NCI-H146 (cell line): ENCODE results near the gene CDKN2AIPNL.

ENCODE experiments used
- DNase-seq: peaks from one replicate; lab custom pipeline; 2025; lab: John Stamatoyannopoulos, UW

CDKN2AIPNL gene

GRCh38 chr5:134411546-134412266 lies at the start of gene CDKN2AIPNL:
Gene CDKN2AIPNL (minus strand): TSS chr5:134411881. CDS start chr5:134411854, 27 bp downstream.
- DNase-seq = peak; percentile 81

- DNase-seq = no peak
Observed at GRCh38 chr5:134460551-134460950, 48.9 kb upstream of the CDKN2AIPNL start.

GRCh38 chr5:134459491-134459890 lies 47.8 kb upstream of the CDKN2AIPNL start:
- DNase-seq = no peak

- DNase-seq = no peak
Observed at GRCh38 chr5:134459010-134459403, 47.3 kb upstream of the CDKN2AIPNL start.

GRCh38 chr5:134458234-134459009 lies 46.7 kb upstream of the CDKN2AIPNL start:
- no peak for DNase-seq

DNA sequence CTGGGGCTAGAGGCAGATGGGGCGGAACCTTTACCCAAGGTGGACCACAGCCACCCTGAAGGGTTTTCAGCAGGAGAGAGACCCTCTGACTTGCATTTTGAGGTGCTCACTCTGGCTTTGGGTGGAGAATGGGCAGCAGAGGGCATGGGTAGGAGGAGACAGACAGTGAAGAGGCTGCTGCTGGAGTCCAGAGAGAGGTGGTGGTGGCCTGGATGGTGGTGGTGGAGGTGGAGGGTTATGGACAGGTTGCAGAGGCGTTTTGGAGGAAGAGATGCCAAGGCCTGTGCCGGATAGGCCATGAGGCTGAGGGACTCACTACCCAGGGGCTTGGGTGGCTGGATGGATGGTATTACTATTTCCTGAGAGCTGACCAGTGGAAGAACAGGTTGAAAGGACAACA lies 46.1 kb upstream of the CDKN2AIPNL start:
- DNase-seq = no peak

- DNase-seq = no peak
Observed at GRCh38 chr5:134456825-134457224, 45.1 kb upstream of the CDKN2AIPNL start.

DNA sequence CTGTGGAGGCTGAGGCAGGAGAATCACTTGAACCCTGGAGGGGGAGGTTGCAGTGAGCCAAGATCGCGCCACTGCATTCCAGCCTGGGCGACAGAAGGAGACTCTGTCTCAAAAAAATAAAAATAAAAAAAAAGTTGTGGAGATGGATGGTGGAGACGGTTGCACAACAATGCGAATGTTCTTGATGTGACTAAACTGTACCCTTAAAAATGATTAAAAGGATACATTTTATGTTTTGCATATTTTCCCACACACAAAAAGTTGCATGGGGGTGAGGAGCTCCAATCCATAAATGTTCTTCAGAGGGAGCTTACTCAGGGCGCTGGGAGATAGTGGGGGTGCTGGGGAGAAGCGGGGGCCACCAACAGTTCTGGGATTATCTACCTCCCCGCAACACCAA lies 43.8 kb upstream of the CDKN2AIPNL start:
- DNase-seq = no peak

DNA sequence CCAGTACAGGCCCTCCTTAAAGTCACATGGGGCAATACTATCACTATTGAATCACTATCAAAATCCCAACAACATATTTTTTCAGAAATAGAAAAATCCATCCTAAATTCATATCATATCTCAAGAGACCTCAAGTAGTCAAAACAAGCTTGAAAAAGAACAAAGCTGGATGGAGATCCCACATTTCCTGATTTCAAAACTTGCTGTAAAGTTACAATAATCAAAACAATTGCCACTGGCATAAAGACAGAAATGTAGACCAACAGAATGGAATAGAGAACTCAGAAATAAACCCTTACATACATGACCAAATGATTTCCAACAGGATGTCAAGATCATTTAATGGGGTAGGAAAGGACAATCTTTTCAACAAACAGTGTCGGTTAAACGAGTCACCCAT lies 41.3 kb upstream of the CDKN2AIPNL start:
- no peak for DNase-seq

DNA sequence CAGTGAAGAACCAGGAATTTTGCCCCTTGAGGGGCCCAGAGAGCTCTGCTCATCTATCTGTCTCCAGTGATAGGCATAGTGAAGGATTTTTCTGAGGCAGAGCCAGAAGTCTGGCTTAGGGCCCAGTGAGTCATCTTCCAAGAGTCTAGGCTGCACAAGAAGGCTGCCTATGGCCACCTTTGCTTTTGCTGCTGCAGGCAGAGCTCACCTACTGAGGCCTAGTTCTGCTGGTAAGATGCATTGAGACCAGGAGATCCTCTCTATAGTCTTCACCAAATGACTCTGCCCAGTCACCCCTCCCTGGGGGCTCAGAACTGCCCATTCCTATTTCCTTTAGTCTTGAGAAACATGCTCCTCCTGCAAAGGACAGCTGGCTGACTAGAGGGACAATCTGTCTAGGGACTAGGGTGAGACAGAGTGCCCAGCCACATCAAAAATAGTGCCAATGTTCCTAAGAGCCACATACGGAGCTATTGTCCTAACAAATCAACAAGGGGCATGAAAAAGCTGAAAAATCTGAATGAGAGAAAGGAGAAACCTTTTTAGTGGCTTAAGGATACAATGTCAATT lies 40.3 kb upstream of the CDKN2AIPNL start:
- DNase-seq = no peak

DNA sequence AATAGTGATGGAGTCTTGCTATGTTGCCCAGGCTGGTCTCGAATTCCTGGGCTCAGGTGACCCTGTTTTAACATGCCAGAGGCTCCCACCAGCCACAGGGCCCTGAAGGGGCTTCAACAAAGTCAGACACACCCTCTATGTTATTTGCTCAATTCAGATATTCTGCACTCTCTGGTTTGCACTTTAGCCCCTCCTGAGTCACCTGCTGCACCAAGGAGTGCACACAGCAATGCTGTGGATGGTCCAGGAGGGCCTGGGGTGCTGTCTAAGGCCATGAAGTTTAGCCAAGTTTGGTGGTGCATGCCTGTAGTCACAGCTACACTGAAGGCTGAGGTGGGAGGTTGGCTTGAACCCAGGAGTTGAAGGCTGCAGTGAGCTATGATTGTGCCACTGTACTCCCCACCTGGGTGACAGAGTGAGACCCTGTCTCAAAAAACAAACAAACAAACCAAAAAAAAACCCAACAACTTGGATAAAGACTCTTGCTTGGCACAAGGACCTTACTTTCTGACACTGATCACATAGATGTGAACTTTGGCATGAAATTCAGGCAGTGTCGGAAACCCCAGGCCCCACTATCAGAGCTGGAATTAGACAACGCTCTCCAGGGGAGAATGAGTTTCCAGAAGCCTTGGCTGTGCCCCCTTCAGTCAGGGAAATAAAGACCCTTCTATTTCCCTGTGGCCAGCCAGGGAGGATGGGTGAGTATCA lies 39.7 kb upstream of the CDKN2AIPNL start:
- no peak for DNase-seq

- DNase-seq = no peak
Observed at GRCh38 chr5:134450374-134450773, 38.7 kb upstream of the CDKN2AIPNL start.

GRCh38 chr5:134449167-134449566 lies 37.5 kb upstream of the CDKN2AIPNL start:
- no peak for DNase-seq

- no peak for DNase-seq
Observed at GRCh38 chr5:134447815-134448520, 36.3 kb upstream of the CDKN2AIPNL start.

- DNase-seq = no peak
Observed at GRCh38 chr5:134446938-134447337, 35.3 kb upstream of the CDKN2AIPNL start.

DNA sequence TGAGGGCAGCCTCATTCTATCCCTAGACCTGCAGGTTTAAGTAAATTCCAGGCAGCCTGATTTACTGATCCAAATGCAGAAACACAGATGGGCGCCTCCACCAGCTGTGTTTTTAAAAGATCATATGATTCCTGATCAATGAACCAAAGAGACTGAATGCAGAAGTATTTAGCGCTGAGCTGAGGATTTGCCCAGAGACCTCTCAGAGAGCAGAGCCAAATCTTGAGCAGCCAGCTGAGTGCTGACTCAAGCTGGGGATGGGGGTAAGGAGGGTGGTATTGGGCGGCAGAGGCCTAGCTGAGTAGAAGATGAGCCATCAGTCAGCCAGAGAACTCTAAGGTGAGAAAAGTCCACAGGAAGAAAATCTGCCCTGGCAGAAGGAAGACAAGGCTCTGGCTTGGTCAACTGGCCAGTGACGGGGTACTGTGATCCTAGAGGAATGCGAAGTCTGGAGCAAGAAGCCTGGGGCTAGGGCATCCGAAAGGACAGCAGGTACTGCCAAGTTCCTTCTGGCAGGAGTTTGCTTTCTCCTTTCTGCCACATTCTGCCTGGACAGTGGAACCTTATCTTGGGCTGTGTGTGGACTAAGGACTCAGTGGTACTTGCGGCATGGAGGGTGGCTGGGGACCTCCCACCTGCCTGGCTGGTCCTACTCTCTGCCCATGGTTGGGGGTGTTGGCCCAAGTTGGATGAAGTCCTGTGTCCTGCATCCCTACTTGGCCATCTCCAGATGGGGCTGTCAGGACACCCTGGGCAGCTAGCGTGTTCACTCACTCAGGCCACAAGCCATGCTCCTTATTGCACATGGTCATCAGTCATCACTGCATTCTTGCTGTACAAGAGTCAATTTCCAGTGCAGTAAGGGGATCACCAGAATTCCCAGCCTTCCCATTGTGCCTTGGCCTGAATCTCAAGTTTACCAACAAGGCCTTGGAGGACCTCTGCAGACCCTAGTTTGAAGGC lies 34.5 kb upstream of the CDKN2AIPNL start:
- no peak for DNase-seq

GRCh38 chr5:134444941-134445471 lies 33.3 kb upstream of the CDKN2AIPNL start:
- DNase-seq = no peak

DNA sequence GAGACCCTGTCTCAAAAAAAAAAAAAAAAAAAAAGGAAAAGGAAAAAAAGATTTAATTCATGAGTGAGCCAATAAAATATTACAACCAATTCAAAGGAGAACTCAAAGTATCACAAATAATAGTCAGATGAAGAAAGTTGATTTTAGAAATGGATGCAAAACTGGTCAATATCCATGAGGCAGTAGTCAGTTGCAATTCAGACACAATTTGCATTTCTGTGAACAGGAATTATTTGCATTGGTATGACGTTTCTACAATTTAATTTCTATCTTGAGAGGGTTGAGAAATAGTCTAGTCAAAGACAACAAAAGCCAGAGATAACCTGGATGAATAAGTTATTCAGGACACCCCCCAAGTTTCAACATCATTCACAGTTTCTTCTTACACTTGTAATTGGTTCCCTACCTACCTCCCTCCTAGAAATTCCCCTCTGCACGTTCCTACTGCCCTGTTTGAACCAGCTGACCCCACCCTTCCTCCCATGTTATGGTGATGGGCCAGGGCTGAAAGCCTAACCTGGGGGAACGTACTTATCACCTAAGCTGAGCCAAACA lies 28.6 kb upstream of the CDKN2AIPNL start:
- no peak for DNase-seq

DNA sequence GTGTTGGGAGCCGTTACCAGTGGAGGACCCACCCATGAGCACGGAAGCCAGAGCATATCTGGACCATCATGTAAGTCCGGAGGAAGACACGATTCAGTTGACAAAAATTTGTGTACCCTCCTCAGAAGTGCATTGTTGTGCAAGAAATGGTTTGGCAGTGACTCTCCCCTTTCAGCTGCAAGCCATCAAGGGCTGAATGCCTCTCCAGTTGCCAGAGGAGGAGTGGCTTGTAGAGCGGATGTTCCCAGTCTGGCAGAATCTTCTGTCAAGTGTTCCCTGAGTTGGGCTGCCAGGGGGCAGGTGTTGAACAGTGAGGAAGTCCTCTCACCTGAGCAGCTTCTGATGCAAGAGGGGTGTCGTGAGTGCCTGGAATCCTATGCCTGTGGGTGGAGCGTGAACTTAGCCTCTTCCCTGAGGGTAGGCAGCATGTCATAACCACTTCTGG lies 27.6 kb upstream of the CDKN2AIPNL start:
- no peak for DNase-seq

- no peak for DNase-seq
Observed at GRCh38 chr5:134438721-134439123, 27.0 kb upstream of the CDKN2AIPNL start.
